Measurements from ENCODE around the gene NDUFA13.

- TF ChIP-seq CTCF (IDR thresholded peaks at IDR 0.05): no peak
- TF ChIP-seq POLR2A (IDR thresholded peaks at IDR 0.05): no peak
- TF ChIP-seq POLR2AphosphoS5 (IDR thresholded peaks at IDR 0.05; ENCODE audit: insufficient read depth in 1 of 2, low read depth in 1 of 2): no peak
These were observed 51.4 kb downstream of the NDUFA13 start for GRCh38 chr19:19567391-19567790.
